ENCODE measurements around the gene AMD1. TPM values are rescaled to one million over a fixed set of nuclear protein-coding genes. Genes with fewer than 3 reads are reported as not detected.

Gene AMD1
- total RNA-seq, 1 donor from 2014 or later, result 89.2 TPM

- peak; percentile 32 for DNase-seq (ENCODE audit: low read depth)
These were observed 63.6 kb downstream of the AMD1 start for GRCh38 chr6:110938171-110938570.

- DNase-seq (ENCODE audit: low read depth), result no peak
These were observed 65.0 kb downstream of the AMD1 start for GRCh38 chr6:110939429-110940200.

DNA sequence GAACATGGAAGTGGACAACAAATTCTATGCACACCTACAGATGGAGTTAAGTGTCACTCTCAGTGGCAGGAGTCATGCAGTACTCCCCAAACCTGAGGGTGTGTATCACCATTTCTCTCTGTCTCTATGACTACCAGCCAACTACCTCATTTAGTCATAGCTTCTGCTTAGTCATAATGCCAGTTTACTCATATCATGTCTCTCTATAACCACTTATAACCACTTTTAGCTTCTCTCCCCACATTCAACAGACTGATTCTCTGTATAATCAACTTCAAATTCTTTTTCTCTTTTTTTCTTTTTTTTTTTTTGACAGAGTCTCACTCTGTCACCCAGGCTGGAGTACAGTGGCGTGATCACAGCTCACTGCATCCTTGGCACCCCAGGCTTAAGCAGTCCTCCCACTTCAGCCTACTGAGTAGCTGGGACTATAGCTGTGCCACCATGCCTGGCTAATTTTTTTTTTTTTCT is 70.1 kb downstream of the AMD1 start:
- DNase-seq (ENCODE audit: low read depth), result peak; percentile 96

Other genes starting within 250 kb of the AMD1 start
- 8.2 and 20.0 TPM in 2 replicates for gene CDK19, start 59.3 kb upstream of the AMD1 start, total RNA-seq
- 55.4 and 68.1 TPM in 2 replicates for gene GTF3C6, start 83.9 kb downstream of the AMD1 start, total RNA-seq
- gene RPF2, start 107.3 kb downstream of the AMD1 start, total RNA-seq, result 27.6 and 29.7 TPM in 2 replicates
- gene SLC16A10, start 212.7 kb downstream of the AMD1 start, total RNA-seq, result 1.1 and 2.3 TPM in 2 replicates

Data from renal cortical epithelial cell (primary cell).